ENCODE measurements around the gene PRR12. TPM values are rescaled to one million over a fixed set of nuclear protein-coding genes. Genes with fewer than 3 reads are reported as not detected.
A peak's percentile ranks its signal among the peaks of the same experiment; 100 is the strongest.

Gene PRR12
- total and polyA plus RNA-seq, 9 of the 15 experiments (the other 6 are each of a cell fraction or from before 2014, with no cell fraction given) = 0.01 to 21.1 (median 0.98) TPM

DNA sequence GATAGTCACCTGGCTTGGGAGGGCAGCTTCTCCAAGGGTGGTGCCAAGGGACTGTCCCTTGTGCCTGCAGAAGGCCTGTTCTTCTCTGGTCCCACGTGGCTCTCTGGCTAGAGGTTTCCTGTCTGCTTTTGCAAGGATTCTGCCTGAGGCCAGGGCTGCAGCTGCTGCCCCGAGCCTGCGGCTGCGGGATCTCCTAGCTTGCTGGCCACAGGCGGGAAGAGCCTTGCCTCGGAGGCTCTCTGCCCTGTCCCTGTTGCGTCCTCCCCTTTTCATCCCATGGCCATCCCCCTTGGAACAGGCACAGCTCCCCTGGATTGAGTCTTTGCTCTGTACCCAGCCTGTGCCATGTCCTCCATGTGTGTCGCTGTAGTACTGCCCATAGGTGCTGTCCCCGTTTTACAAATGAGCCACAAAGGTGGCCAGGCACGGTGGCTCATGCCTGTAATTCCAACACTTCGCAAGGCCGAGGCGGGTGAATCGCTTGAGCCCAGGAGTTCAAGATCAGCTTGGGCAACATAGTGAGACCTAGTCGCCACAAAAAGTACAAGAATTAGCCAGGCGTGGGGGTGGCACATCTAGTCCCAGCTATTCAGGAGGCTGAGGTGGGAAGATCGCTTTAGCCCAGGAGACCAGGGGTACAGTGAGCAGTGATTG is 65.6 kb downstream of the PRR12 start:
- H3K4me3 ChIP-seq = no peak overlapping the region
- no peak overlapping the region for H3K27ac ChIP-seq (ENCODE audit: extremely low read depth, low read depth, low read length)
- H4K20me1 ChIP-seq (replicated peaks; ENCODE audit: control insufficient read depth, insufficient read depth, low read length) = 0 out of 2 replicates have a peak, but pooled peaks cover 14% of the 10 kb centered on the region
- in situ Hi-C loops (cut with MboI) = no loop called here
- peaks cover 89% of the 10 kb centered on the region; the same call in 2 of the 3 replicates for H3K36me3 ChIP-seq (ENCODE audit: control insufficient read depth, insufficient read depth, low read length)
- ATAC-seq (no peak), DNase-seq (ENCODE audit: extremely low read depth in 1 of 4, low spot score in 3 of 4) (no peak), FAIRE-seq (no peak)
- H3K79me2 ChIP-seq (ENCODE audit: control insufficient read depth, insufficient read depth, low read length) = no peaks in the 10 kb centered on the region
- ChIA-PET CTCF (ENCODE audit: low intra/inter-chr PET ratio) (no interaction called here), POLR2A (interaction anchor here (0.6 to 4.8 kb wide), 4 partner anchors 10 to 75 kb away, joined by 3 to 28 read pairs (median 20); partner anchors contain the start of genes BCL2L12, IRF3, PRRG2 and RRAS)
- 0 out of 2 replicates have a peak, but pooled peaks cover 2% of the 10 kb centered on the region for H3K9me3 ChIP-seq (replicated peaks; ENCODE audit: control insufficient read depth, insufficient read depth, low read depth, low read length)
- no peak overlapping the region for H3K4me2 ChIP-seq (ENCODE audit: insufficient read depth, low read length)
- H2AFZ ChIP-seq (ENCODE audit: low read depth, low read length) = no peak overlapping the region
- H3K27me3 ChIP-seq (ENCODE audit: control insufficient read depth in 2 of 2, insufficient read depth in 2 of 2, low read length in 2 of 2) = no peaks in the 10 kb centered on the region
- intact Hi-C loops (cut with micrococcal nuclease) = no loop called here
- H3K9ac ChIP-seq (ENCODE audit: insufficient read depth in 1 of 2, low read depth in 2 of 2, low read length in 2 of 2) = no peak overlapping the region
- WGBS (ENCODE audit: insufficient coverage, low coverage, missing lambda C conversion rate) = 92% methylated on average over 17 of the region's 17 CpGs
- peaks cover 0 to 18% of the 10 kb centered on the region in 2 experiments; a peak in 2 of 5 replicates for H3K4me1 ChIP-seq (replicated peaks in 1 of 2; ENCODE audit: control insufficient read depth in 2 of 2, insufficient read depth in 2 of 2, low read length in 2 of 2)
- H3K9me1 ChIP-seq (ENCODE audit: control insufficient read depth, insufficient read depth, low read length) = peaks cover 2% of the 10 kb centered on the region
- no peak for TF ChIP-seq COPS2 (conservative IDR thresholded peaks at IDR 0.05)
- TF ChIP-seq POLR2G (IDR thresholded peaks at IDR 0.05; ENCODE audit: low read depth, low read length) = 0 out of 2 replicates have a peak, but pooled peaks have one; percentile 4
- no TSS peak for BruUV-seq (replicated peaks)

- H3K36me3 ChIP-seq (ENCODE audit: control insufficient read depth, insufficient read depth, low read length) = peaks cover 94% of the 10 kb centered on the region; the same call in 2 of the 3 replicates
- ChIA-PET CTCF (ENCODE audit: low intra/inter-chr PET ratio) (no interaction called here), POLR2A (interaction anchor here (1.4 to 4.8 kb wide), 4 partner anchors 8 to 17 kb away, joined by 3 to 28 read pairs (median 10); partner anchors contain the start of genes BCL2L12, IRF3, RRAS and SCAF1)
- DNase-seq (ENCODE audit: extremely low read depth in 1 of 4, low spot score in 3 of 4) = no peak
- in situ Hi-C loops (cut with MboI) (no loop called here), intact Hi-C loops (cut with micrococcal nuclease) (no loop called here)
- H3K4me3 ChIP-seq = no peak overlapping the region
- no peak overlapping the region for H2AFZ ChIP-seq (ENCODE audit: low read depth, low read length)
- BruUV-seq (replicated peaks) = no TSS peak
- no peaks in the 10 kb centered on the region for H3K27me3 ChIP-seq (ENCODE audit: control insufficient read depth in 2 of 2, insufficient read depth in 2 of 2, low read length in 2 of 2)
- no peaks in the 10 kb centered on the region for H3K79me2 ChIP-seq (ENCODE audit: control insufficient read depth, insufficient read depth, low read length)
- H4K20me1 ChIP-seq (replicated peaks; ENCODE audit: control insufficient read depth, insufficient read depth, low read length) = 0 out of 2 replicates have a peak, but pooled peaks cover 14% of the 10 kb centered on the region
- peaks cover 0 to 24% of the 10 kb centered on the region in 2 experiments; a peak in 2 of 5 replicates for H3K4me1 ChIP-seq (replicated peaks in 1 of 2; ENCODE audit: control insufficient read depth in 2 of 2, insufficient read depth in 2 of 2, low read length in 2 of 2)
- peak overlapping the region in 1 of 2 experiments; percentile 74; a peak in 2 of 4 replicates for H3K9ac ChIP-seq (ENCODE audit: insufficient read depth in 1 of 2, low read depth in 2 of 2, low read length in 2 of 2)
- H3K4me2 ChIP-seq (ENCODE audit: insufficient read depth, low read length) = no peak overlapping the region
- H3K9me3 ChIP-seq (replicated peaks; ENCODE audit: control insufficient read depth, insufficient read depth, low read depth, low read length) = 0 out of 2 replicates have a peak, but pooled peaks cover 2% of the 10 kb centered on the region
- H3K27ac ChIP-seq (ENCODE audit: extremely low read depth, low read depth, low read length) = no peak overlapping the region
- H3K9me1 ChIP-seq (ENCODE audit: control insufficient read depth, insufficient read depth, low read length) = peaks cover 2% of the 10 kb centered on the region
- no peak for ATAC-seq
- no peak for FAIRE-seq
- WGBS (ENCODE audit: insufficient coverage, low coverage, missing lambda C conversion rate) = 91% methylated on average over 18 of the region's 22 CpGs
- TF ChIP-seq SIN3A (IDR thresholded peaks at IDR 0.05; ENCODE audit: borderline replicate concordance in 2 of 2, control insufficient read depth in 1 of 2, low read depth in 2 of 2, low read length in 2 of 2) (no peak), POLR2B (IDR thresholded peaks at IDR 0.05; ENCODE audit: low read depth, partially characterized antibody) (peak; percentile 20), SUPT5H (IDR thresholded peaks at IDR 0.05) (0 out of 2 replicates have a peak, but pooled peaks have one; percentile 15)
Observed at GRCh38 chr19:49657493-49658138, 66.6 kb downstream of the PRR12 start.

All from K562 (cell line).